ENCODE data around the gene LYRM9.

GRCh38 chr17:27898096-27898495, 4.9 kb upstream of the LYRM9 start:
- TF ChIP-seq, protein P1, sequence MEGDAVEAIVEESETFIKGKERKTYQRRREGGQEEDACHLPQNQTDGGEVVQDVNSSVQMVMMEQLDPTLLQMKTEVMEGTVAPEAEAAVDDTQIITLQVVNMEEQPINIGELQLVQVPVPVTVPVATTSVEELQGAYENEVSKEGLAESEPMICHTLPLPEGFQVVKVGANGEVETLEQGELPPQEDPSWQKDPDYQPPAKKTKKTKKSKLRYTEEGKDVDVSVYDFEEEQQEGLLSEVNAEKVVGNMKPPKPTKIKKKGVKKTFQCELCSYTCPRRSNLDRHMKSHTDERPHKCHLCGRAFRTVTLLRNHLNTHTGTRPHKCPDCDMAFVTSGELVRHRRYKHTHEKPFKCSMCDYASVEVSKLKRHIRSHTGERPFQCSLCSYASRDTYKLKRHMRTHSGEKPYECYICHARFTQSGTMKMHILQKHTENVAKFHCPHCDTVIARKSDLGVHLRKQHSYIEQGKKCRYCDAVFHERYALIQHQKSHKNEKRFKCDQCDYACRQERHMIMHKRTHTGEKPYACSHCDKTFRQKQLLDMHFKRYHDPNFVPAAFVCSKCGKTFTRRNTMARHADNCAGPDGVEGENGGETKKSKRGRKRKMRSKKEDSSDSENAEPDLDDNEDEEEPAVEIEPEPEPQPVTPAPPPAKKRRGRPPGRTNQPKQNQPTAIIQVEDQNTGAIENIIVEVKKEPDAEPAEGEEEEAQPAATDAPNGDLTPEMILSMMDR (IDR thresholded peaks at IDR 0.05; ENCODE audit: control extremely low read depth in 1 of 3, insufficient read depth in 1 of 3, low read depth in 1 of 3, low read length in 3 of 3) = no peak
- no peak for TF ChIP-seq POLR2A (IDR thresholded peaks at IDR 0.05; ENCODE audit: control extremely low read depth in 1 of 2, low read depth in 2 of 2, low read length in 2 of 2)
- no peak for TF ChIP-seq RXRA (IDR thresholded peaks at IDR 0.05; ENCODE audit: insufficient read depth, low read depth, low read length)

All from H1 (cell line).